WERI-Rb-1 (cell line): ENCODE measurements around the gene ZNF653.

Source experiments
- DNase-seq: peaks from one replicate; pipeline ENCODE4 v3.0.0-alpha.2; 2020
- H3K27ac ChIP-seq: fragments of 250-450 bp; sonication (Bioruptor Pico); 2 replicates; pipeline ENCODE4 v1.5.1; 2020; ENCODE audit warnings: mild to moderate bottlenecking, moderate library complexity
- H3K27me3 ChIP-seq: fragments of 250-450 bp; sonication (Bioruptor Pico); 2 replicates; pipeline ENCODE4 v1.5.1; 2021; ENCODE audit warnings: mild to moderate bottlenecking, low read depth, moderate library complexity; ENCODE audit not compliant: insufficient read depth, severe bottlenecking
- H3K36me3 ChIP-seq: fragments of 250-450 bp; sonication (Bioruptor Pico); 2 replicates; pipeline ENCODE4 v1.5.1; 2020; ENCODE audit warnings: mild to moderate bottlenecking, moderate library complexity
- H3K4me3 ChIP-seq: 2 replicates; pipeline ENCODE4 v1.5.1; 2011; ENCODE audit warnings: low read depth, mild to moderate bottlenecking, control low read depth, low read length
- H3K9me3 ChIP-seq: fragments of 250-450 bp; sonication (Bioruptor Pico); 2 replicates; pipeline ENCODE4 v1.5.1; 2021; ENCODE audit warnings: mild to moderate bottlenecking, moderate library complexity; ENCODE audit not compliant: severe bottlenecking
- CTCF ChIP-seq: IDR thresholded peaks from 2 replicates; pipeline ENCODE4 v1.5.1; 2011; ENCODE audit warnings: low read depth, mild to moderate bottlenecking, control low read depth, inconsistent platforms, low read length

ZNF653 gene

DNA sequence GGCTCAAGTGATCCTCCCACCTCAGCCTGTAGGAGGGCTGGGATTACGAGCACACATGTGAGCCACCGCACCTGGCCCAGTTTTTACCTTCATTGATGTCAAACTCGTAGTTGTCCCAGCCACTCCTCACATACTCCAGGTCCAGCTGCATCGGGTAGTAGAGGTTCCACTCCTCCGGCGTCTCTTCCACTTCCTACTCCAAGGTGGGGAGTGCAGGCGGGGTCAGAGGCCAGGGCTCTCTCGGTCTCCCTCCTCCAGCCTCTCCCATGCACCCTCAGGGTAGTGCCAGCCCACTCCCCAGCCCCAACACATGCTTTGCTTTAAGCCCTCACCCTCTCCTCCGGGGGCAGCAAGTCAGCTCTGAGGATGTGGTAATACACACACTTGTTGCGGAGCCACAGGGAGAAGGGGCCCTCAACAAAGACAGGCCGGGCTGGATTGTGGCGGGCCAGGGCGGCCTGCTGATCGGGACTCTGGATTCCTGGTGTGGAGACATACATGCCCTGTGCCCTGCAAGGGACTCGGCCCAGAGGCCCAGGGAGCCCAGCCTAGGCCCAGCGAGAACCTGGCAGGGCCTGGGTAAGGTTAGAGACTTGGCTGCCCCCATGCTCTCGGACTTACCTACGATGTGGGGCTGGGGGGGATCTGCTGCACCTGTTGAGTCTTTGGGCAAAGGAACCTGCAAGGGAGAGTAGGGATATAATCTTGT is 1.9 kb upstream of the ZNF653 start:
- no peak for DNase-seq
- TF ChIP-seq CTCF, result no peak
- no peaks in the 10 kb centered on the region for H3K9me3 ChIP-seq
- H3K36me3 ChIP-seq, result peaks cover 11% of the 10 kb centered on the region; the same call in 1 of the 2 replicates
- H3K4me3 ChIP-seq, result no peak overlapping the region
- H3K27ac ChIP-seq, result no peak overlapping the region
- no peaks in the 10 kb centered on the region for H3K27me3 ChIP-seq

GRCh38 chr19:11506967-11507366 is 1.3 kb upstream of the ZNF653 start:
- no peak for DNase-seq
- no peak overlapping the region for H3K4me3 ChIP-seq
- H3K27ac ChIP-seq, result 0 out of 2 replicates have a peak overlapping the region, but pooled peaks have one; percentile 91

GRCh38 chr19:11506101-11506555 is 489 bp upstream of the ZNF653 start:
- Histone ChIP-seq H3K9me3 (no peaks in the 10 kb centered on the region), H3K27ac (peak overlapping the region; percentile 91), H3K4me3 (peak overlapping the region; percentile 69), H3K27me3 (no peaks in the 10 kb centered on the region), H3K36me3 (peaks cover 6% of the 10 kb centered on the region; the same call in 1 of the 2 replicates)
- no peak for DNase-seq
- no peak for TF ChIP-seq CTCF

More at GRCh38 chr19:11506967-11507366, 1.3 kb upstream of the ZNF653 start:
- H3K27me3 ChIP-seq, result no peaks in the 10 kb centered on the region
- no peak for TF ChIP-seq CTCF
- peaks cover 7% of the 10 kb centered on the region; the same call in 1 of the 2 replicates for H3K36me3 ChIP-seq
- H3K9me3 ChIP-seq, result no peaks in the 10 kb centered on the region

DNA sequence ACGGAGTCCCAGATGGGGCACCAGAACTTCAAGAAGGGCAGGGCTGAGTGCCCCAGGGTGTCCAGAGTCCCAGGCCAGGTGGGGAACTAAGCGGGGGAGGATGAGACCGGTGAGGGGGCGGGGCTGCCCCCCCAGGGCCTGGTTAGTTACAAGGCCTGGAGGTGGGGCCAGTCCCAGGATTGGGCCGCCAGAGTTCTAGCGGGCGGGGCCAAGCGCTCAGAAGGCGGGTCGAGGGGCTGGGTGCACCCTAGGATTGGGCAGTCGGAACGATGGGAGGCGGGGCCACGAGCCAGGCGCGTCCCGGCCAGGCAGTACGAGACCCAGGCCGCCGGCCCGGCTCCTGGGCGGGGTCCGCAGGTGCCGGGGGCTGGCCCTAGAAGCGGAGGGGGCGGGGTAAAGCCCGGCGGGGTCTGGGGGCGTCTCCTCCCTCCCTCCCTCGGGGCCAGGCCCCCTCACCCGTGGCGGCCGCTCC is 571 bp downstream of the ZNF653 start:
- TF ChIP-seq CTCF, result no peak
- H3K4me3 ChIP-seq, result peak overlapping the region; percentile 69
- H3K27ac ChIP-seq, result peak overlapping the region; percentile 91
- no peaks in the 10 kb centered on the region for H3K9me3 ChIP-seq
- DNase-seq, result peak; percentile 99
- H3K36me3 ChIP-seq, result peaks cover 2% of the 10 kb centered on the region; the same call in 1 of the 2 replicates
- no peaks in the 10 kb centered on the region for H3K27me3 ChIP-seq

GRCh38 chr19:11504502-11505031 is 1.1 kb downstream of the ZNF653 start:
- H3K27ac ChIP-seq, result peak overlapping the region; percentile 12
- no peaks in the 10 kb centered on the region; the same call in 1 of the 2 replicates for H3K36me3 ChIP-seq
- no peak for TF ChIP-seq CTCF
- H3K9me3 ChIP-seq, result no peaks in the 10 kb centered on the region
- no peak for DNase-seq
- no peaks in the 10 kb centered on the region for H3K27me3 ChIP-seq
- peak overlapping the region; percentile 69 for H3K4me3 ChIP-seq
